ENCODE data around the gene EID3. TPM values are rescaled to one million over a fixed set of nuclear protein-coding genes. Genes with fewer than 3 reads are reported as not detected.

Gene EID3
- total and polyA plus RNA-seq, 2 of the 8 experiments (the other 6 are each of a cell fraction or from before 2014, with no cell fraction given) = 1.2 to 2.8 TPM

- H3K9ac ChIP-seq (replicated peaks in 1 of 4; ENCODE audit: extremely low read depth in 1 of 4, low read depth in 3 of 4, low read length in 3 of 4) = no peak overlapping the region
- H2AFZ ChIP-seq (ENCODE audit: low read length) = no peak overlapping the region
- peaks cover 22 to 81% (median 67%) of the 10 kb centered on the region in 4 experiments for H3K36me3 ChIP-seq (ENCODE audit: control insufficient read depth in 2 of 4, insufficient read depth in 4 of 4, low read length in 3 of 4)
- no peak overlapping the region for H2BK120ac ChIP-seq (replicated peaks; ENCODE audit: low read depth, low read length)
- no peaks in the 10 kb centered on the region for H3K23me2 ChIP-seq (ENCODE audit: low read depth, low read length)
- no peak overlapping the region for H3K4me3 ChIP-seq (ENCODE audit: extremely low read depth in 1 of 4, insufficient read depth in 2 of 4, low read depth in 3 of 4, low read length in 4 of 4)
- H2BK15ac ChIP-seq (ENCODE audit: low read length) = no peak overlapping the region
- FAIRE-seq (no peak), DNase-seq (ENCODE audit: low read depth in 1 of 2, low spot score in 2 of 2) (no peak)
- no peak overlapping the region for H3K56ac ChIP-seq (replicated peaks; ENCODE audit: insufficient read length, low read depth, low read length)
- no peak overlapping the region for H3K18ac ChIP-seq (ENCODE audit: extremely low read depth, low read length)
- H2BK20ac ChIP-seq (ENCODE audit: low read length) = no peak overlapping the region
- no peak overlapping the region for H3K23ac ChIP-seq (ENCODE audit: insufficient read length)
- H3K9me3 ChIP-seq (ENCODE audit: insufficient read depth in 2 of 2, low read depth in 1 of 2, low read length in 1 of 2) = no peaks in the 10 kb centered on the region
- no peaks in the 10 kb centered on the region; a peak in 1 of 4 replicates for H3K79me2 ChIP-seq (ENCODE audit: control insufficient read depth in 1 of 2, insufficient read depth in 2 of 2, low read length in 2 of 2)
- no peak overlapping the region for H2AK5ac ChIP-seq (ENCODE audit: low read depth, low read length)
- no peak overlapping the region for H2BK5ac ChIP-seq (ENCODE audit: low read depth, low read length)
- no peak overlapping the region for H2BK12ac ChIP-seq (ENCODE audit: low read depth, low read length)
- CTCF ChIA-PET (ENCODE audit: partially characterized antibody) = no interaction called here
- no peak overlapping the region for H4K8ac ChIP-seq (ENCODE audit: extremely low read depth, insufficient read depth, low read length)
- no peaks in the 10 kb centered on the region for H3K4me1 ChIP-seq (replicated peaks in 1 of 4; ENCODE audit: control insufficient read depth in 3 of 4, insufficient read depth in 4 of 4, low read length in 3 of 4)
- H3K4me2 ChIP-seq (ENCODE audit: insufficient read depth in 1 of 2, low read depth in 2 of 2, low read length in 2 of 2) = no peak overlapping the region
- 82% methylated on average over 1 of the region's 1 CpG; no CpG with 5 or more reads in 1 of the 2 experiments for WGBS, 2 experiments (ENCODE audit: extremely low coverage in 1 of 2, insufficient coverage in 1 of 2, insufficient read length in 1 of 2, insufficient replicate concordance in 2 of 2, low coverage in 1 of 2, low lambda C conversion rate in 2 of 2, missing lambda C conversion rate in 1 of 2)
- H3K27me3 ChIP-seq (replicated peaks in 1 of 4; ENCODE audit: control insufficient read depth in 3 of 4, extremely low read depth in 1 of 4, insufficient read depth in 3 of 4, low read length in 3 of 4) = no peaks in the 10 kb centered on the region
- H4K91ac ChIP-seq (replicated peaks; ENCODE audit: insufficient read length, low read length) = no peak overlapping the region
- H3K14ac ChIP-seq (ENCODE audit: insufficient read length) = no peak overlapping the region
- no peak overlapping the region for H3K27ac ChIP-seq (ENCODE audit: low read depth, low read length)
- H4K20me1 ChIP-seq (replicated peaks in 1 of 2; ENCODE audit: control insufficient read depth in 1 of 2, insufficient read depth in 2 of 2, low read length in 2 of 2) = no peaks in the 10 kb centered on the region
- H3K4ac ChIP-seq (replicated peaks; ENCODE audit: insufficient read length, low read depth, low read length) = no peak overlapping the region
- H3K79me1 ChIP-seq (ENCODE audit: low read depth, low read length) = no peaks in the 10 kb centered on the region
- H4K5ac ChIP-seq (ENCODE audit: insufficient read length, low read depth, low read length) = no peak overlapping the region
- POLR2A ChIA-PET (ENCODE audit: partially characterized antibody) = interaction anchor here (0.6 kb wide), 1 partner anchor 354 kb away, joined by 3 read pairs; the partner anchor contains the start of gene TDG
- TF ChIP-seq ASH2L (IDR thresholded peaks at IDR 0.05; ENCODE audit: low read length) = no peak
Measured at GRCh38 chr12:104319918-104320626, 16.5 kb downstream of the EID3 start.
